ENCODE data around the gene PCSK6.

PCSK6 gene

DNA sequence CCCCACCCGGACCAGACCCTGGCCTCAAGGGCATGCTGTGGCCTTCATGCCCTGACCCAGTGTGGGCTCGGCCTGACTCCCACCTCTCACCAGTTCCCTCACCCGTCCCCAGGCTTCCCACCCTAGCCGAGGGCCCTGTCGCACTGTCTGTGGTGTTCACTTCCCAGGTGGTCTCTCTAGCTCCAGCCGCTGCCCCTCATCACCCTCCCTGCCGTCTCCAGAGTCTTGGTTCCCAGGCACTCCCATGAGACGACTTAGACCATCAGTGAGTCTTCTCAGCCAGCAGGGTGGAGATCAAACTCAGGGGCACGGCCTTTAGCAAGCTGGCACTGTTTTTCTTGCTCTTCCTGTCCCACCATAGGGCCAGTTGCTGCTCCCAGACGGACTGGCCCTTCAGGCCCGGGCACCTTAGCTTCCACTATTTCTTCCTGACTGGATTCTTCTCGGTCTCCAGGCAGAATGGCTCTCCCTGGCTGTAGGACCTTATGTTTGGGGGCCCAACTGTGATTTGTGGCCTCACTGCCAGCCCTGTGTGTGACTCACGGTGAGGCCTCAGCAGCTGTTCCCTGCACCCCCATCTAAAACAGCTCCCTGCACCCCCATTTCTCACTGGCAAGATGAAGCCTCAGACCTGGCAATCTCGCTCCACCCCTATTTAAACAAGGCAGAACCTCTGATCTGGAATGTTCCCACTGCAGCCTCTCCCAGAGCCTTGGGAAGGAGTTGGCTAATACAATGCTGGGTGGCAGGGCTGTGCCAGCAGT lies 9.4 kb upstream of the PCSK6 start:
- DNase-seq (ENCODE audit: low read depth in 3 of 3): no peak

GRCh38 chr15:101498076-101498716 lies 8.7 kb upstream of the PCSK6 start:
- DNase-seq (ENCODE audit: low read depth in 3 of 3): no peak

DNA sequence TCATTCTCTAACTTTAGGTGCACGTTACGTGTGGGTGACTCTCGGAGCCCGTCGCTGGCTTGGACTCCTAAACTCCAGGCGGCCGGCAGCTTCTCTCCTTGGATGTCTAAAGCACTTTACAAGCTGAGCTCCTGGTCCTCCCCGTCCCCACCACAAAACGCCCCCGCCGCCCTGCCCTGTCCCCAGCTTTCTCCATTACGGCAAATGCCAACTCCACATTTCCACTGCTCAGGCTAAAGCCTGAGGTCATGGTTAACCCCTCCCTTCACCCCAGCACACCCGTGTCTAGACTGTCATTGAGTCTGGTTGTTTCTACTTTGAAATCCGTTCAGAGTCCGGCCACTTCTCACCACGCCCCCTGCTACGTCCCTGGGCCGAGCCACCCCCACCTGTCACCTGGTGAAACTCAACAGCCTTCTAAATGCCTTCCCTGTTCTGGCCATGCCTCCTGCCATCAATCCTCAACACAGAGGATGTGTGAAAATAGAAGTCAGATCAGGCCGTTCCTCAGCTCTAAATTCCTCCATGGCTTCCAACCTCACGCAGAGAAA lies 8.1 kb upstream of the PCSK6 start:
- DNase-seq (ENCODE audit: low read depth in 3 of 3): no peak

DNA sequence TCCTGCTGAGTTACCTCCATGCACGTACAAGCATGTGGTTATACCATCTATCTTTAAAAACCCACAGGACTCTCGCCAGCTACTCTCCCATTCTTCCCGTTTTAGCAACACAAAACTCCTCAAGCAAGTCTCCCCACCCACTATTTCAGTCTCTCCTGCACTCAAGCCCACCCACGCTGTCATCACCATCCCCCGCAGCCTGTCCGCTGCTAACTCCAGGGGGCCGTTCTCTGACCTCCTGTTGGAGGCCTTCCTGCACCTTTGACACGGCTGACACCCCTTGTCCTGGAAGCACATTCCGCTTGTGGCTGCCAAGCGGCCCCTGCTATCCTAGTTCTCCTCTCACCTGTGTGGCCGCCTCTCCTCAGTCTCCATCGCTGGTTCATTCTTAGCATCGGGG lies 7.5 kb upstream of the PCSK6 start:
- DNase-seq (ENCODE audit: low read depth in 3 of 3): no peak

- no peak for DNase-seq (ENCODE audit: low read depth in 3 of 3)
Observed at GRCh38 chr15:101496198-101496986, 6.9 kb upstream of the PCSK6 start.

DNA sequence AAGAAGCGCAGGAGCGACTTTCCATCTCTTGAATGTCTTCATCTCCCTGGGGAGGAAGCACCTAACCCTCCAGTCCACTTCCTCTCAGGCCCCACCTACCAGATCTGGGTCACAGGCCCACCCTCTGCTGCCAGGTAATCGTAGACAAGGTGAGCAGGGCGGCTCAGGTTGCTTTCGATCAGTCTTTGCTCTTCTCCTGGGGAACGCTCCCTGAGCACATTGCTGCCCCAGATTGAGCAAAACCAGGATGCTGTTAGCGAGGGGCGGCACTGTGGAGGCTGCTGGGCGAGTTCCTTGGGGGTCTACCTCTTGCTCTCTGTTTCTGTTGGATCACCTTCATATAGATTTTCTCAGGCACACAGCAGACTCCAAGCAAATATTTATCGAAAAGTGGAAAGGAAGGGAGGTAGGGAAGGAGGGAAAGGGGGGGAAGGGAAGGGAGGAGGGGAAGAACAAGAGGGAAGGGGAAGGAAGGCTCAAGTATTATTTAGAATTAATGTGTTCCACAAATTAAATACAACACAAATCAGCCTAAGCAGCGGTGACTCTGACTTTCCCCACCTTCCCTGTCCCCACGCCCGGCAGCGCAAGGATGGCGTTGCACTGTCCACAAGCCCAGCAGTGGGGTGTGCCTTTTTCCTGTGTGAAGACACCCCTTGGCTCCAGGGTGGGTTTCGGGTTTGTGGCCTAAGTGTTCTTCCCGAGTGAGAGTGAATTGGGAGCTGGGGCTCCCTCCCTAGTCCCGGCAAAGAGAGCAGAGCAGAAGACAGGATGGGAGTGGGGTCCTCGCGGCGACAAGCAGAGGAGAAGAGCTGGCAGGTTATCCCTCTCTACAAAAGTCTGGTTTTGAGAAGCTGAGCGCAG lies 6.1 kb upstream of the PCSK6 start:
- no peak for DNase-seq (ENCODE audit: low read depth in 3 of 3)

DNA sequence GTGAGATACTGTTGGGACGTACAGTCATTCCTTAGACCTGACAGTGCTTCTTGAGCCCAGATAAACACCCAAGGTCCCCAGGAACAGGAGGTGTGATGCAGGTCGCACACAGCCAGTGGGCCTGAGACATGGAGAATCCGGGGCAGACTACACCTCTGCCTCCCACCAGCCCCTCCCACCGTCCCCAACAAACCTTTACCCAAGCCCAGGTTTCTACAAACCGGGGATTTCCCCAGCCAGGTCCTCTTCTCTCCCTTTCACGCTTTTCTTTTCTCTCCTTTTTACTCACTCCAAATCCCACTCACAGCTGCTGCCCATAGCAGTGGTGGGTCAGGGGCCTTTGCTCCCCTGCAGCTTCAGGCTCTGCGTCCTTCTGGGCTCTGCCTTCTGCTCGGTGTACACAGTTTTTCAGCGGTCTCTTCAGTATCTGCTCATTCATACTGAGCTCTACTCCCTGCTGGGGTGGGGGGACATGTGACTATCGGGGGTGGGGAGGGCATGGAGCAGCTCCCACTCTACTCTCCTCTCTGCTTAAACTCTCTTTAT lies 4.8 kb upstream of the PCSK6 start:
- no peak for DNase-seq (ENCODE audit: low read depth in 3 of 3)

DNA sequence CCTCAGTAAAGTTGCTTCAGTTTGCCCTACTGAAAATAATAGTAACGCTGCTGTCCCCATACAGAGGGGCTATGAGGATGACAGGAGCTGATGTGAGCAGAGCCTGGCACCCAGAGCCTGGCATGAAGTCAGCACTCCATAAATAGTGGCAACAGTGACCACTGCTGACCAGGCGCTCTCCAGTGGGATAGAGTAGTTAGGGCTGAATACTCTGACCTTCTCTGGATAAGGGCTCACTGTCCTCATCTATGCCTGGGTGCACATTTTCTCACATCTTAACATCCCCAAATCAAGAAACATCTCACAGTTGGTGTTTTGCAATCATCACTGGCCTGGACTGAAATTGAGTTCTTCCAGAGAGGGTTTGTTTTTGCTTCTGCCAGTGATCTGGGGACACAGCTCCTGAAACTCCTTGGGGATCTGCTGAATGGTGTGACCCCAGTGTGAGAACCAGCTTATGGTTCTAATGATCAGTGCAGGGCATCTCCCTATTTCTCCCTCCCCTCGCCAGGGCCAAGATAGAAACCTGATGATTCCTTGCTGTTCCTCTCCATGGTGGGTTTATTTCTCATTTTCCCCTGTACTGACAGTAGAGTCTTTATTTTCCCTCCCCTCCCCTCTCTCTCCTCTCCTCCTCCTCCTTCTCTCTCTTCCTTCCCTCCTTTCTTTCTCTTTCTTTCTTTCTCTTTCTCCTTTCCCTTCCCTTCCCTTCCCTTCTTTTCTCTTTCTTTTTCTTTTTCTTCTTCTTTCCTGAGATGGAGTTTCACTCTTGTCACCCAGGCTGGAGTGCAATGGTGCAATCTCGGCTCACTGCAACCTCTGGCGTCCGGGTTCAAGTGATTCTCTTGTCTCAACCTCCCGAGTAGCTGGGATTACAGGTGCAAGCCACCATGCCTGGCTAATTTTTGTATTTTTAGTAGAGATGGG lies 3.5 kb upstream of the PCSK6 start:
- DNase-seq (ENCODE audit: low read depth in 3 of 3): no peak

DNA sequence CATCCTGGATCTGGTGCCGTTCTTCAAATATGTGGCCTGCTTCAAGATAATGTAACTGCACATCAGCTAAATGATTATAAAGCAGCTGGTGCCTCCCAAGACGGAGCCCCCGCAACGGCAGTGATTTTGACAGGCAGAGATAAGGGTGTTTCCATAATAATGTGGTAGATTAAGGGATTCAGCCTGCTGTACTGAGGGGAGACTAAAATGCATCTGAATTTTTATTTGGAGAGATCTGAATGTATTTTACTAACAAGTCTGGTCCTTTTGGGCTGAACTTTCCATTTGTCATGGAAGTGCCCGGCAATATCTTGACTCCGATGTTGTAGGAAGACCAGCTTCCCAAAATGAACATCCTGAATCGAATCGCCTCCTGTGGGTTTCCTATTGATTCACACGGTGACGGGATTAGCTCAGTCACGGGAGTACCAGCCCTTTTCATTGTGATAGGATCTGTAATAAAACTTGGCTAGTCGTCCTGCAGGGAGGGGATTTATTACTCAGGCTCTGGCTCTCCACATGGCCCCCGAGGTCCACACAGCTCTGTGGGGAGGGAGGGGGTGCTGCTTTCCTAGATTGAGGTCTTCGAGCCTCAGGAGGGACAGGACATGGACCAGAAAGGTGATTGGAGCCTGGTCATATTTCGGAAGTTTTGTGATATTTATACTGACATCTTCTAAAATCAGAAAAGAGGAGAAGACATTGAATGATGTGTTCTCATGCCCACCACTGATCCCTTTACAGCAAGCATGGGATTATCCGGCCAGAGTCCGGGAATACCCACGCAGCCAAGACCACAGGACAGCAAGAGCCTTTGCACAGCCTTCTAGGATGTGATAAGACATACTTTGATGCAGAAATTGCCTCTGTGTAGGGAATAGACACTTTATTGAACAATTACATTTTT lies 2.5 kb upstream of the PCSK6 start:
- no peak for DNase-seq (ENCODE audit: low read depth in 3 of 3)

DNA sequence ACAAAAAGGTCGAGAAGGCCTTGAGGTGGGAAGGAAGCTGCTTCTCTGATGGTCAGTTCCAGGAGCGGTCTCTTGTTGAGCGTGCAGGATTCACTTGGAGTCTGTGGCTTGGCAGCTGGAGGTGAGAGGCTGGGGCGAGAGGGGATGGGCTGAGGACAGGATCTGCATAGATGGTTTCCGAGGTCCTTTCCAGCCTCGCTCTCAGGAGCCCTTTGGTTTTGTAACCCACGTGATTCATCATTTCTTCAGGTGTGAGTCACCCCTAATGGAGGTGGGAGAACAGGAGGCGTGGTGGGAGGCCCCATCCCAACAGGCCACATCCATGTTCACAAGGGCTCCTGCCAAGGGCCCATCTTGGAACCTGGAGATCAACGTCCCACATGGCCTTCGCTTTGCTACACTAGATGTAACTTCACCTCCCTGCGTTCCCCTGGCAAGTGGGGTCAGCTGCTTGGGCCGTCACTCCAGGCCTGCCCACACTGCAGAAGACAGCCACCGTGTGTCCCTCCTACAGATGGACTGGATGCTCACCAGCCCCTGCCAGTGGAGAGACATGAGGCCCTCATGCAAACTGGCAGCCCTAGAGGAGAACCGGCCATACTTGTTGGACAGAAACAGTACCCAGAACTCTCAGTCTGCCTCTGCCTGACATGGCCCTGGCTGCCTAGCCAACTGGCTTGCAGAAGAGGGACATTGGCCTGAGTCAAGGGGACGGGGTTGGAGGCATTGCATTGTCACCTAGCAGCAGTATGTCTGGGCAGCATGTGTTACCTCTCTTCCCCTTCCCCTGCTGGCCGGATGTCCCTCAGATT lies 1.6 kb upstream of the PCSK6 start:
- DNase-seq (ENCODE audit: low read depth in 3 of 3): no peak

- no peak for DNase-seq (ENCODE audit: low read depth in 3 of 3)
Observed at GRCh38 chr15:101490408-101490891, 943 bp upstream of the PCSK6 start.

DNA sequence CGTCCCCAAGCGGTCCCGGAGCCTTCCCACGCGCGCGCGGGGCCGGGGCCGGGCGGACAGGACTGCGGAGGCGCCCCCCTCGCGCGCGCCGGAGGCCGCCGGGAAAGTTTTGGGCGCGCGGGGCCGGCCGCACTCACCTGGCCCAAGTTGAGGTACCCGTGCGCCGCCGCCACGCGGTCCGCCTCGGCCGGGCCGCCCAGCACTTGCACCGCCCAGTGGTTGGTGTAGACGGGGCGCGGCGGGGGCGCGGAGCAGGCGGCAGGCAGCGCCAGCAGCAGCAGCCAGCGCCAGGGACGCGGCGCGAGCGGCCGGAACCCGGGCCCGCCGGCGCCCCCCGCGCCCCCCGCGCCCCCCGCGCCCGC lies 289 bp downstream of the PCSK6 start:
- no peak for DNase-seq (ENCODE audit: low read depth in 3 of 3)

GRCh38 chr15:101488300-101489164 lies 975 bp downstream of the PCSK6 start:
- DNase-seq (ENCODE audit: low read depth in 3 of 3): no peak

- no peak for DNase-seq (ENCODE audit: low read depth in 3 of 3)
Observed at GRCh38 chr15:101486696-101487459, 2.6 kb downstream of the PCSK6 start.

DNA sequence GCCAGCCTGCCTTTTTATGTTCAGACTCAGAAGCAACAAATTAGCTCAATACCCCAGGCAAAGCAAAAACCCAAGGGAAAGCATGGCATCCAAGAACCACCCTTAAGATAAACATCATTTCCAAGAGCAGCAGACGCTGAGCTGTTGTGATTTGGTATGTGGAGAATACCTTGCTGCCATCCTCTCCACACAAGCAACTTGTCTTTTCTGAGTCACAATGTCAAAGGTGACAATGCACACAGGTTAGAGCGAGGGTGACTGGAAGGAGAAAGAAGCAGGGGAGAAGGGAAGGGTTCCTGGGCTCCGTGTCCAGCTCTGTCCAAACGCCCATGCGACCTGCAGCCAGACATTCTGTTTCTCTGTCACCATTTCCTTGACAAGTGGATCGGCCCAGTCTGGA lies 6.0 kb downstream of the PCSK6 start:
- DNase-seq (ENCODE audit: low read depth in 3 of 3): no peak

All from stimulated activated CD4-positive, alpha-beta T cell treated with anti-CD3 and anti-CD28 coated beads, TNF-alpha, amount 100 ng/mL, for 48 hours (primary cell).